NB4 (cell line): ENCODE results near the gene SUSD5.
"Not testable (repeated sequence)": the region's sequence is repeated elsewhere in the genome, so short reads cannot be mapped to it uniquely, and the experiment has no call there.

Experiments used
- DNase-seq: peaks from one replicate; pipeline ENCODE4 v3.0.0; 2010; ENCODE audit warnings: low read depth
- H3K4me3 ChIP-seq: one replicate; pipeline ENCODE4 v1.5.1; 2011; ENCODE audit warnings: mild to moderate bottlenecking, low read depth, low read length, moderate library complexity
- MYC ChIP-seq: IDR thresholded peaks from 2 replicates; pipeline ENCODE4 v1.6.1; 2011; ENCODE audit warnings: low read depth, low read length
- POLR2A ChIP-seq: IDR thresholded peaks from 2 replicates; pipeline ENCODE4 v1.6.1; 2011; ENCODE audit warnings: mild to moderate bottlenecking; ENCODE audit not compliant: insufficient read length; ENCODE audit errors: extremely low read depth
- TF ChIP-seq, protein P1 (sequence below): IDR thresholded peaks from 2 replicates; pipeline ENCODE4 v1.6.1; 2011; ENCODE audit warnings: low read depth, low read length
- TF ChIP-seq, protein P2 (sequence below): IDR thresholded peaks from one replicate; pipeline ENCODE4 v1.5.1; 2012; ENCODE audit warnings: low read depth, low read length

The SUSD5 gene

DNA sequence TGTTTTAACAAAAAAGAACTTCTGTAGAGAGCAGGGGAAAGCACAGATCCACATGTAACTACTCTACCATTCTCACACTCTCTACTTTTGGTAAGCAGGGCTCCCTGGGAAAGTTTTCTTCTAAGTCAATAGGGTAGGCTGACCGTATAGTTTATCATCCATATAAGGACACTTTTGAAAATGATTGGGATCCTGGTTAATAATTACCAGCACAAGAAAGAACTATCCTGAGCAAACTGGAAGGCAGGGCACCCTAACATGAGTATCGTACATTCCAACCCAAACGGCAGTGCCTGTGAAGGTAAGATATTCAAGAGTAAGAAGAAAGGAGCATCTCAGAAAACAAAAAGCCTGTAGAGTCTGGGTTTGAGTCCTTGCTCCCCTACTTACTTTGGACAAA is 22.1 kb downstream of the SUSD5 start:
- DNase-seq, result no peak
- TF ChIP-seq, protein P1, sequence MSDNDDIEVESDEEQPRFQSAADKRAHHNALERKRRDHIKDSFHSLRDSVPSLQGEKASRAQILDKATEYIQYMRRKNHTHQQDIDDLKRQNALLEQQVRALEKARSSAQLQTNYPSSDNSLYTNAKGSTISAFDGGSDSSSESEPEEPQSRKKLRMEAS, result no peak
- TF ChIP-seq POLR2A (no peak), MYC (no peak)
- TF ChIP-seq, protein P2, sequence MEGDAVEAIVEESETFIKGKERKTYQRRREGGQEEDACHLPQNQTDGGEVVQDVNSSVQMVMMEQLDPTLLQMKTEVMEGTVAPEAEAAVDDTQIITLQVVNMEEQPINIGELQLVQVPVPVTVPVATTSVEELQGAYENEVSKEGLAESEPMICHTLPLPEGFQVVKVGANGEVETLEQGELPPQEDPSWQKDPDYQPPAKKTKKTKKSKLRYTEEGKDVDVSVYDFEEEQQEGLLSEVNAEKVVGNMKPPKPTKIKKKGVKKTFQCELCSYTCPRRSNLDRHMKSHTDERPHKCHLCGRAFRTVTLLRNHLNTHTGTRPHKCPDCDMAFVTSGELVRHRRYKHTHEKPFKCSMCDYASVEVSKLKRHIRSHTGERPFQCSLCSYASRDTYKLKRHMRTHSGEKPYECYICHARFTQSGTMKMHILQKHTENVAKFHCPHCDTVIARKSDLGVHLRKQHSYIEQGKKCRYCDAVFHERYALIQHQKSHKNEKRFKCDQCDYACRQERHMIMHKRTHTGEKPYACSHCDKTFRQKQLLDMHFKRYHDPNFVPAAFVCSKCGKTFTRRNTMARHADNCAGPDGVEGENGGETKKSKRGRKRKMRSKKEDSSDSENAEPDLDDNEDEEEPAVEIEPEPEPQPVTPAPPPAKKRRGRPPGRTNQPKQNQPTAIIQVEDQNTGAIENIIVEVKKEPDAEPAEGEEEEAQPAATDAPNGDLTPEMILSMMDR, result no peak
- no peak overlapping the region for H3K4me3 ChIP-seq

DNA sequence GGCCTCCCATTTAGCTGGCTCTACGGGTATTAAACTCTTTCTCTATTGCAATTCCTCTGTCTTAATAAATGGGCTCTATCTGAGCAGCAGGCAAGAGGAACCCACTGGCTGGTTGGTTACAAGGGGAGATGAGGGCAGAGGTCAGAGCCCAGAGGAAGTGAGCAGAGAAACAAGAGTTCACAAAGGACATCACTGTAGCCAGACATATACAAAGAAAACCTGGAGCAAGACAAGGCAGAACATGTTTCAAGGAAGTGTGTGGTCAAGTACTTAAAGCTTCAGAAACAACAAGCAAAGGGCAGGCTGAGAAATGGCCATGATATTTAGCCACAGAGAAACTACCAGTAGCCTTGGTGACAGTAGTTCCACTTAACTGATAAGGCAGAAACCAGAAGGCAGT is 24.3 kb downstream of the SUSD5 start:
- TF ChIP-seq MYC (no peak), POLR2A (no peak)
- TF ChIP-seq, protein P1, result no peak
- DNase-seq, result no peak
- H3K4me3 ChIP-seq, result no peak overlapping the region

DNA sequence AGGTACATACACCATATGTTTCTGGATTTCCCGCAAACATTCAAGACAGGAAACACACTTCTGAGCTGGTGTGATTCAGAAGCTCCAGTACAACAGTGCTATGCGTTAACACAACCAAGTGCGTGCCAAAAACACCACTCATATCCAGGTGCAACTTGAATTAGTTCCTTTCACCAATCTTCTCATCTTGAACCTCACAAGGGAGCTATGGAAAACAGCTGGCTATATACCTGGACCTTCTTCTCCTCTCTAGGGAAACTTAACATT is 31.3 kb downstream of the SUSD5 start:
- no peak for DNase-seq
- H3K4me3 ChIP-seq, result no peak overlapping the region
- TF ChIP-seq POLR2A (no peak), MYC (no peak)
- TF ChIP-seq, protein P1, result no peak
- TF ChIP-seq, protein P2, result no peak

DNA sequence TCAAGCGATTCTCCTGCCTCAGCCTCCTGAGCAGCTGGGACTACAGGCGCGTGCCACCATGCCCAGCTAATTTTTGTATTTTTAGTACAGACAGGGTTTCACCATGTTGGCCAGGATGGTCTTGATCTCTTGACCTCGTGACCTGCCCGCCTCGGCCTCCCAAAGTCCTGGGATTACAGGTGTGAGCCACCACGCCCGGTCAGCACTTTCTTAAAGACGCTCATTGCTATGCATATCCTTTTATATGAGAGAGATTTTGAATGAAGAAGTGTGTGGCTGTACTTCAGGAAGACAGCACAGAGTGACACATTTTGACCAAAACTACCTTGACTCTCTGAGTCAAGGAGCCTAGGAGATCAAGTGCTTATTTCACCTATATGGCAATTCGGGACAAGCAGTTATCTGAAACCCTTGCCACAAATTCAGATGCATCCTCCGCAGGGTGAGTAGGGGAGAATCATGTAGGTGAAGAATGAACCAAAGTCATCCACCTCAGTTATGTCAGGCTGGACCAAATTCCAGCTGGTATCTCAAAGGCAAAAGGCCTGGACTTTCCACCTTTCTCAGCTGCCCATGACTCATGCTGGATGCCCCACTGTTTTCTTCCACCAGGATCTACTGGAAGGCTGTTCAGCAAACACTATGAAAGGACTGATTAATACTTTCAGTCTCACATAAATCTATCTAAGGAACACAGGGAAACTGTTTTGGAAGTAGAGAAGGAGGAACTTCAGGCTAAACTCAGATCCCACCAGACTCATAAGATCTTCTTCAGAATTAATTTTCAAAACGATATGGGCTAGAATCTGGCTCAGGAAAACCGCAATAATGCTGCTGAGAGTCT is 31.9 kb downstream of the SUSD5 start:
- TF ChIP-seq, protein P2, result no peak
- TF ChIP-seq MYC (no peak), POLR2A (no peak)
- TF ChIP-seq, protein P1, result no peak
- no peak overlapping the region for H3K4me3 ChIP-seq
- DNase-seq, result no peak

DNA sequence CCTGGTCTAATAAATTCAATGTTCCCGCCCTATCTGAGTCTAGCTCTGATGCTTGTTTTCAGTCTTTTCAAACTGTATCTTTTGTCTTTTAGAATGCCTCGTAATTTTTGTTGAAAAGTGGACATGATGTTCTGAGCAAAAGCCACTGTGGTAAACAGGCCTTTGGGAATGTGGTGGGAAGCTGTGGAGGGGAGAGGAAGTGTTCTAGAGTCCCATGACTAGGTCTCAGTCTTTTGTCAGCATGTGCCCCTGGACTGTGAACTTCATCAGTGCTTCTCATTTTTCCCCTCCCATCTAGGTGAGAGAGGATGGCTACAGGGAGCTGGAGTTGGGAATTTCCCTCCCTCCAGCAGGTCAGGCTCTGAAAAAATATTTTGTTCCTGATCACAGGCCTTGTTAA is 33.7 kb downstream of the SUSD5 start:
- TF ChIP-seq, protein P1, result no peak

DNA sequence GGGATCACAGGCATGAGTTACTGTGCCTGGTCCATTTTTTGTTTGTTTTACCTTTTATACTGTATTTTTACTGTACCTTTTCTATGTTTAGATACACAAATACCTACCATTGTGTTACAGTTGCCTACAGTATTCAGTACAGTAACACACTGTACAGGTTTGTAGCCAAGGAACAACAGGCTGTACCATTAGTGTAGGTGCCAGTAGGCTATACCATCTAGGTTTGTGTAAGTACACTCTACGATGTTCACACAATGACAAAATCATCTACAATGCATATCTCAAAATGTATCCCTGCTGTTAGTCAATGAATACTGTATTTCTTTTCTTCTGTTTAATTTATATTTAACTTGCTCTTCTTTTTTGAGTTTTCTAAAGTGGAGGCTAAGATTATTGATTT is 37.0 kb downstream of the SUSD5 start:
- not testable (repeated sequence) for H3K4me3 ChIP-seq, DNase-seq

More for the DNA sequence above, 33.7 kb downstream of the SUSD5 start:
- DNase-seq, result no peak
- no peak overlapping the region for H3K4me3 ChIP-seq

DNA sequence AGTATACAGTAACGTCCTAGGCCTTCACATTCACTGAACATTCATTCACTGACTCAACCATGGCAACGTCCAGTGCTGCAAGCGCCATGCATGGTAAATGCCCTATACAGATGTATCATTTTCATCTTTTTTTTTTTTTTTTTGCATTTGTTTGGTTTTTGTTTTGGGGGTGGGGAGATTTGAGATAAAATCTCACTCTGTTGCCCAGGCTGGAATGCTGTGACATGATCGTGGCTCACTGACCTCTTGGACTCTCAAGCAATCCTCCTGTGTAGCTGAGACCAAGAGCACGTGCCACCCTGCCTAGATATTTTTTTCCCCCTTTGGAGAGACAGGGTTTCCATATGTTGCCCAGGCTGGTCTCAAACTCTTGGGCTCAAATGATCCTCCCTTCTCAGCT is 37.4 kb downstream of the SUSD5 start:
- H3K4me3 ChIP-seq, result no peak overlapping the region
- TF ChIP-seq, protein P2, result no peak
- no peak for DNase-seq
